Mucosa of gallbladder (tissue), 1 donor: ENCODE results near the gene GK. TPM values are rescaled to one million over a fixed set of nuclear protein-coding genes. Genes with fewer than 3 reads are reported as not detected.
"Not testable (repeated sequence)": the region's sequence is repeated elsewhere in the genome, so short reads cannot be mapped to it uniquely, and the experiment has no call there.

Source experiments
- DNase-seq: peaks from one replicate; pipeline ENCODE4 v3.0.0-alpha.2; 2020; ENCODE audit warnings: low spot score
- total RNA-seq: library from RNA; stranded (reverse); gene quantifications from one replicate; pipeline ENCODE4 v1.2.1, GENCODE V29; 2021
- donor health status: DM: no; HTN: no; CAD: no.

GK gene
- total RNA-seq = 29.1 TPM

- no peak for DNase-seq
Observed at GRCh38 chrX:30653415-30654131, at the start of gene GK. GK (plus strand) TSS chrX:30653423; CDS start chrX:30653538, 115 bp downstream.

DNA sequence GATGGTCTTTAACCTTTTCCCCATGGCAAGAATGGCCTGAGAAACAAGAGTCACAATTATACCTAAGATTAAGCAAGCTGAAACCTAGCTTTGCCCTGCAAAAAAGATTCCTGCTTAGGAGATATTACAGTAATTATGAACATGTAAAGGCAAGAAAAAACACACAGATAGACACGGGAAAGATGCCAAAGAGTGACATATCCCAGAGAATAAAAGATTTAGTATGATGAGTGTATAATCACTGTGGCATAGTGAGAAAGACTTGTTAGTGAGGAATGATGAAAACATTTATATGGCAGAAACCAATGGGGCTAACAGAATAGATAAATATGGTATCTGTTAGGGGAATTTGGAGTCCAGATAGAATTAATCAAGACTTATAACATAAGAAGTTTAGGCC is 46.1 kb upstream of the GK start:
- no peak for DNase-seq

DNA sequence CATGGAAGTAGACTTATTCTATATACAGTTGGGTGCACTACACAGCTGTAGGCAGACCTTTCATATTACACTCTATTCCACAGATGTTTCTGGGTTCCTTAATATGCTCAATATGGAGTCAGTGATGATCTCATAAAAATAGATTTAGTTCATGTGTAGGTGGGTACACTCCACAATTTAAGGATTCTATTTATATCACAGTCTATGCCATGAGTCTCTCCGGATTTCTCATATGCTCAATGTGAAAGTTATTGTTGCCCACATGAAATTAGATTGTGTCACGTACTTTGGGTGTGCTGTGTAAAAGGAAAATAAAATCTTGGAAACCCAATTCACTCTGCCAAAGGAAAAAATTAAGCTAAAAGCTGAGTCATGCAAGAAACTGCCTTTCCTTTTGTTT is 43.2 kb upstream of the GK start:
- DNase-seq = no peak

DNA sequence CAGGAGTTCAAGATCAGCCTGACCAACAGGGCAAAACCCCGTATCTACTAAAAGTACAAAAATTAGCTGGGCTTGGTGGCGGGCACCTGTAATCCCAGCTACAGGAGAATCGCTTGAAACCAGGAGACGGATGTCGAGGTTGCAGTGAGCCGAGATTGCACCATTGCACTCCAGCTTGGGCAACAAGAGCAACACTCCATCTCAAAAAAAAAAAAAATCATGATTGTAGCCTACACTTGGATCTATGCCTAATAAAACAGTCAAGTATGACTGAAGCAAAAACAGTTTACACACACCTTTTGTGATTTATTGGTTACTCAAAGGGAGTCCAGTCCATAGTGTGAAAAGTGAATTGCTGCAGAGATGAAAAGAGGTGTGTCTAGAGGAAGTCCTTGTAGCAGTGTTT is 41.0 kb upstream of the GK start:
- DNase-seq = no peak

GRCh38 chrX:30613721-30614120 is 39.5 kb upstream of the GK start:
- no peak for DNase-seq

DNA sequence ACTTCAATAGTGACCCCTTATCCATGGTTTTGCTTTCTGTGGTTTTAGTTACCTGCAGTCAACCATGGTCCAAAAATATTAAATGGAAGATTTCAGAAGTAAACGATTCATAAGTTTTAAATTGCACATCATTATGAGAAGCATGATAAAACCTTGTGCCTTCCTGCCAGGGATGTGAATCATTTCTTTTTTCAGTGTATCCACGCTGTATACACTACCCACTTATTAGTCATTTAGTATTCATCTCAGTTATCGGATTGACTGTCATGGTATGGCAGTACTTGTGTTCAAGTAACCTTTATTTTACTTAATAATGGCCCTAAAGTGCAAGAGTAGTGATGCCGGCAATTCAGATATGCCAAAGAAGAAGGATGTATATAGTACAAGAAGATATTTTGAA is 38.0 kb upstream of the GK start:
- DNase-seq = no peak

DNA sequence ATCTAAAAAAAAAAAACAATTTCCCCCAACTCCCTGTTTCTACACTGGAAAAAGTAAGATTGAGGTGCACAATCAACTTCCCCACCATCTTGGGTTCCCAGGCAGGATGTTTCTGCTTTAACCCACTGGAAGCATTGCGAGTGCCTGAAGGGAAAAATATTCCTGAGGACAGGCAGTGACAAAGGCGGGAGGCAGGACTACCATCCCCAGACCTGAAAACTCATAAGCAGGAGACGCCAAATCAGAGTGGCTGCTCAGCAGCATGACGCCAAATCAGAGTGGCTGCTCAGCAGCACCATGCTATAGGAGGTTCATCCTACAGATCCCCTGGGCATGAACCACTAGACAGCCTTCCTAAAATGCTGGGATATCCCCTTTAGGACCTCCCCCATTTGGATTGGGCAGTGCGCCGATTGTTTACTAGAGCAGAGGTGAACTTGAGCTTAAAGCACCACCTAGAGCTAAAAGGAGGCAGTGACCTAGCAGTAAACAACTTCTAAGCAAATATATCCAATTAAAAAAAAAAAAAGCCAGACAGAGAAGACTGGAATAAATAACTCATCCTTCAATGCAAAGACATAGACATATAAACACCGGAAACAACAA is 35.0 kb upstream of the GK start:
- no peak for DNase-seq

DNA sequence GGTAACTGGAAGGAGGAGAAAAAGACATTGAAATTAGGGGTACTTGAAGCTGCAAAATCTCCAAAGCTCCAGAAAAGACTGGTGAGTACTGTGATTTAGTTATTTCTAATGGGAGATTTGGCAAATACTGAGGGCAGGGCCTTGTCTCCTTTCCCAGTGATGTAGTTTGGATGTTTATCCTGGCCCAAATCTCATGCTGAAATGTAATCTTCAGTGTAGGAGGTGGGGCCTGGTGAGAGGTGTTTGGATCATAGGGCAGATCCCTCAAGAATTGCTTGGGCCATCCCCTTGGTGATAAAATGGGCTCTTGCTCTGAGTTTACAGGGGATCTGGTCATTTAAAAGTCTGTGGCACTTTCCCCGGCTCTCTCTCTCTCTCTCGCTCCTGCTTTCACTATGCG is 33.1 kb upstream of the GK start:
- no peak for DNase-seq

GRCh38 chrX:30620980-30621618 is 32.1 kb upstream of the GK start:
- DNase-seq = no peak

DNA sequence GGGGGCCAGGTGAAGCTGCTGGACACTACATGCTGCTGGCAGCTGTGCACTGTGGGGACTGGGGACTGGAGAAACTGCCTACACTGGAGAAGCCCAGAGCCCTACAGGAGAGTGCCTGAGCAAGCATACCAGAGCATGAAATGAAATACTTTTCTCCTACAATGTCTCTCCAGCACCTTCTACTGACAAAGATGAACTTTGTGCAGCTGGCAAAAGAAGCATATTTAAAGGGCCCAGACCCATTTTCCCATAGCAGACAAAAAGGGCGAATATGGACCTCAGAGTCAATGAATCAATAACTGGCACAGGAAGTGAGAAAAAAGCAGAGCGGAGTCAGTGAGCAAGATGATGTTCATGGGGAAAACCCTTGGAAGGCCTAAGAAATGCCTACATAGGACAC is 30.9 kb upstream of the GK start:
- DNase-seq = no peak

- DNase-seq = no peak
Observed at GRCh38 chrX:30626402-30626801, 26.8 kb upstream of the GK start.

- no peak for DNase-seq
Observed at GRCh38 chrX:30627818-30628652, 25.2 kb upstream of the GK start.

- not testable (repeated sequence) for DNase-seq
Observed at GRCh38 chrX:30634070-30634469, 19.2 kb upstream of the GK start.

- DNase-seq = no peak
Observed at GRCh38 chrX:30635630-30636029, 17.6 kb upstream of the GK start.

- no peak for DNase-seq
Observed at GRCh38 chrX:30637874-30638815, 15.1 kb upstream of the GK start.

- DNase-seq = not testable (repeated sequence)
Observed at GRCh38 chrX:30639702-30640101, 13.5 kb upstream of the GK start.

GRCh38 chrX:30642642-30643041 is 10.6 kb upstream of the GK start:
- DNase-seq = no peak

- no peak for DNase-seq
Observed at GRCh38 chrX:30643313-30643821, 9.9 kb upstream of the GK start.

GRCh38 chrX:30649859-30650258 is 3.4 kb upstream of the GK start:
- DNase-seq = peak; percentile 37

- DNase-seq = peak; percentile 94
Observed at GRCh38 chrX:30652527-30653414, 452 bp upstream of the GK start.
